ENCODE measurements around the gene LATS2. TPM values are rescaled to one million over a fixed set of nuclear protein-coding genes. Genes with fewer than 3 reads are reported as not detected.
A peak's percentile ranks its signal among the peaks of the same experiment; 100 is the strongest.

The LATS2 gene
- total and polyA plus RNA-seq, 2 of the 8 experiments (the other 6 are each of a cell fraction or from before 2014, with no cell fraction given), result 8.3 to 26.2 TPM

- Histone ChIP-seq H2AK5ac (ENCODE audit: low read depth, low read length) (no peak overlapping the region), H3K36me3 (ENCODE audit: control insufficient read depth in 2 of 4, insufficient read depth in 4 of 4, low read length in 3 of 4) (peaks cover 10 to 25% (median 16%) of the 10 kb centered on the region in 4 experiments; a peak in 7 of 8 replicates), H2BK5ac (ENCODE audit: low read depth, low read length) (peak overlapping the region; percentile 77), H3K27ac (ENCODE audit: low read depth, low read length) (no peak overlapping the region), H3K18ac (ENCODE audit: extremely low read depth, low read length) (no peak overlapping the region), H3K4ac (replicated peaks; ENCODE audit: insufficient read length, low read depth, low read length) (no peak overlapping the region), H3K27me3 (replicated peaks in 1 of 4; ENCODE audit: control insufficient read depth in 3 of 4, extremely low read depth in 1 of 4, insufficient read depth in 3 of 4, low read length in 3 of 4) (no peaks in the 10 kb centered on the region), H4K91ac (replicated peaks; ENCODE audit: insufficient read length, low read length) (no peak overlapping the region), H2AFZ (ENCODE audit: low read length) (no peak overlapping the region), H3K4me2 (ENCODE audit: insufficient read depth in 1 of 2, low read depth in 2 of 2, low read length in 2 of 2) (no peak overlapping the region), H4K8ac (ENCODE audit: extremely low read depth, insufficient read depth, low read length) (no peak overlapping the region), H3K14ac (ENCODE audit: insufficient read length) (no peak overlapping the region), H2BK20ac (ENCODE audit: low read length) (no peak overlapping the region), H3K56ac (replicated peaks; ENCODE audit: insufficient read length, low read depth, low read length) (no peak overlapping the region), H3K9me3 (ENCODE audit: insufficient read depth in 2 of 2, low read depth in 1 of 2, low read length in 1 of 2) (no peaks in the 10 kb centered on the region), H2BK12ac (ENCODE audit: low read depth, low read length) (no peak overlapping the region), H4K5ac (ENCODE audit: insufficient read length, low read depth, low read length) (no peak overlapping the region), H3K79me2 (ENCODE audit: control insufficient read depth in 1 of 2, insufficient read depth in 2 of 2, low read length in 2 of 2) (peaks cover 0 to 51% of the 10 kb centered on the region in 2 experiments; a peak in 3 of 4 replicates), H4K20me1 (replicated peaks in 1 of 2; ENCODE audit: control insufficient read depth in 1 of 2, insufficient read depth in 2 of 2, low read length in 2 of 2) (peaks cover 4 to 8% of the 10 kb centered on the region in 2 experiments), H3K23ac (ENCODE audit: insufficient read length) (no peak overlapping the region), H3K23me2 (ENCODE audit: low read depth, low read length) (no peaks in the 10 kb centered on the region), H2BK15ac (ENCODE audit: low read length) (no peak overlapping the region; the same call in 1 of the 2 replicates), H3K9ac (replicated peaks in 1 of 4; ENCODE audit: extremely low read depth in 1 of 4, low read depth in 3 of 4, low read length in 3 of 4) (no peak overlapping the region), H3K79me1 (ENCODE audit: low read depth, low read length) (peaks cover 19% of the 10 kb centered on the region), H2BK120ac (replicated peaks; ENCODE audit: low read depth, low read length) (no peak overlapping the region), H3K4me3 (ENCODE audit: extremely low read depth in 1 of 4, insufficient read depth in 2 of 4, low read depth in 3 of 4, low read length in 4 of 4) (no peak overlapping the region), H3K4me1 (replicated peaks in 1 of 4; ENCODE audit: control insufficient read depth in 3 of 4, insufficient read depth in 4 of 4, low read length in 3 of 4) (no peaks in the 10 kb centered on the region)
- ChIA-PET CTCF (ENCODE audit: partially characterized antibody) (interaction anchor here (0.9 kb wide), 1 partner anchor 21 kb away, joined by 3 read pairs; no protein-coding TSS in a partner anchor), POLR2A (ENCODE audit: partially characterized antibody) (interaction anchor here (1.3 kb wide), 1 partner anchor 16 kb away, joined by 3 read pairs; no protein-coding TSS in a partner anchor)
- DNase-seq (ENCODE audit: low read depth in 1 of 2, low spot score in 2 of 2), result no peak
- WGBS, 2 experiments (ENCODE audit: extremely low coverage in 1 of 2, insufficient coverage in 1 of 2, insufficient read length in 1 of 2, insufficient replicate concordance in 2 of 2, low coverage in 1 of 2, low lambda C conversion rate in 2 of 2, missing lambda C conversion rate in 1 of 2), result 88% methylated on average over 14 of the region's 14 CpGs; no CpG with 5 or more reads in 1 of the 2 experiments
- FAIRE-seq, result no peak
- TF ChIP-seq CTCF (IDR thresholded peaks at IDR 0.05; ENCODE audit: control extremely low read depth in 1 of 3, insufficient read depth in 1 of 3, low read depth in 1 of 3, low read length in 3 of 3) (peak in 2 of 3 experiments; percentile 18 to 35; a peak in 2 of 4 replicates), RAD21 (IDR thresholded peaks at IDR 0.05 in 1 of 2, conservative IDR thresholded peaks at IDR 0.05 in 1 of 2; ENCODE audit: low read depth in 2 of 2, low read length in 2 of 2) (peak; percentile 24 to 46; a peak in 2 of 4 replicates), RXRA (IDR thresholded peaks at IDR 0.05; ENCODE audit: insufficient read depth, low read depth, low read length) (no peak), ATF3 (IDR thresholded peaks at IDR 0.05; ENCODE audit: insufficient read depth, low read depth, low read length) (no peak), SRF (IDR thresholded peaks at IDR 0.05; ENCODE audit: low read depth, low read length) (no peak), POU5F1 (IDR thresholded peaks at IDR 0.05; ENCODE audit: low read depth, low read length) (no peak), EP300 (IDR thresholded peaks at IDR 0.05; ENCODE audit: borderline replicate concordance in 1 of 2, low read depth in 2 of 2, low read length in 2 of 2) (no peak)
Observed at GRCh38 chr13:20990910-20991525, 70.4 kb downstream of the LATS2 start.
